ENCODE measurements around the gene TFF1.
"Not testable (repeated sequence)": the region's sequence is repeated elsewhere in the genome, so short reads cannot be mapped to it uniquely, and the experiment has no call there.

The TFF1 gene

GRCh38 chr21:42366292-42367010, at the start of gene TFF1:
Gene TFF1 (minus strand): TSS chr21:42366535. CDS start chr21:42366495, 40 bp downstream.
- peak; percentile 30 for DNase-seq (ENCODE audit: low spot score)

- peak; percentile 72 for DNase-seq (ENCODE audit: low spot score)
Observed at GRCh38 chr21:42414928-42415769, 48.8 kb upstream of the TFF1 start.

- DNase-seq (ENCODE audit: low spot score): no peak
Observed at GRCh38 chr21:42414553-42414927, 48.2 kb upstream of the TFF1 start.

GRCh38 chr21:42414066-42414465, 47.7 kb upstream of the TFF1 start:
- no peak for DNase-seq (ENCODE audit: low spot score)

- DNase-seq (ENCODE audit: low spot score): no peak
Observed at GRCh38 chr21:42413500-42413899, 47.2 kb upstream of the TFF1 start.

GRCh38 chr21:42413093-42413492, 46.8 kb upstream of the TFF1 start:
- no peak for DNase-seq (ENCODE audit: low spot score)

GRCh38 chr21:42412636-42412933, 46.2 kb upstream of the TFF1 start:
- DNase-seq (ENCODE audit: low spot score): no peak

- DNase-seq (ENCODE audit: low spot score): no peak
Observed at GRCh38 chr21:42411891-42412635, 45.7 kb upstream of the TFF1 start.

- DNase-seq (ENCODE audit: low spot score): no peak
Observed at GRCh38 chr21:42411197-42411869, 45.0 kb upstream of the TFF1 start.

GRCh38 chr21:42409366-42409765, 43.0 kb upstream of the TFF1 start:
- no peak for DNase-seq (ENCODE audit: low spot score)

GRCh38 chr21:42408718-42409117, 42.4 kb upstream of the TFF1 start:
- DNase-seq (ENCODE audit: low spot score): not testable (repeated sequence)

GRCh38 chr21:42407476-42407875, 41.1 kb upstream of the TFF1 start:
- DNase-seq (ENCODE audit: low spot score): no peak

- no peak for DNase-seq (ENCODE audit: low spot score)
Observed at GRCh38 chr21:42406866-42407265, 40.5 kb upstream of the TFF1 start.

GRCh38 chr21:42406201-42406621, 39.9 kb upstream of the TFF1 start:
- DNase-seq (ENCODE audit: low spot score): no peak

GRCh38 chr21:42405064-42406013, 39.0 kb upstream of the TFF1 start:
- DNase-seq (ENCODE audit: low spot score): no peak

GRCh38 chr21:42404539-42404938, 38.2 kb upstream of the TFF1 start:
- no peak for DNase-seq (ENCODE audit: low spot score)

GRCh38 chr21:42403611-42404231, 37.4 kb upstream of the TFF1 start, which contains the start of gene UBASH3A:
Gene UBASH3A (plus strand): TSS chr21:42403902. CDS start chr21:42403946, 44 bp downstream.
- DNase-seq (ENCODE audit: low spot score): no peak

GRCh38 chr21:42401820-42402251, 35.5 kb upstream of the TFF1 start:
- DNase-seq (ENCODE audit: low spot score): no peak

- no peak for DNase-seq (ENCODE audit: low spot score)
Observed at GRCh38 chr21:42401154-42401553, 34.8 kb upstream of the TFF1 start.

GRCh38 chr21:42400525-42400924, 34.2 kb upstream of the TFF1 start:
- no peak for DNase-seq (ENCODE audit: low spot score)

Measured in RKO (cell line).